Endothelial cell of umbilical vein (primary cell): Measurements from ENCODE around the gene SNED1. TPM values are rescaled to one million over a fixed set of nuclear protein-coding genes. Genes with fewer than 3 reads are reported as not detected.
A peak's percentile ranks its signal among the peaks of the same experiment; 100 is the strongest.

ENCODE experiments used
- BruUV-seq: library from RNA; stranded (reverse); fragments of 400-500 nt; replicated peaks from 2 replicates; lab custom pipeline; 2021; lab: Mats Ljungman, UMichigan
- CTCF ChIA-PET: fragments of 300-600, 350-600 bp; sonication (Branson Sonifier 250); formaldehyde crosslinking; loops from one replicate; lab custom pipeline; 2021; ENCODE audit warnings: antibody characterized with exemption, inconsistent platforms; lab: Charles Lee
- POLR2A ChIA-PET: fragments of 300-600, 350-600 bp; sonication (Branson Sonifier 250); formaldehyde crosslinking; loops from one replicate; lab custom pipeline; 2021; ENCODE audit warnings: antibody characterized with exemption, inconsistent platforms; lab: Charles Lee
- DNase-seq: peaks from one replicate; pipeline ENCODE4 v3.0.0-alpha.2; 2011; ENCODE audit warnings: low read depth, low spot score
- FAIRE-seq: peaks from 2 replicates; lab custom pipeline; 2011; peaks lifted over from hg19 to GRCh38; lab: Jason Lieb, UNC
- H2AFZ ChIP-seq: 2 replicates; pipeline ENCODE4 v1.6.0; 2012; ENCODE audit warnings: low read depth, low read length, control low read depth, inconsistent platforms
- H3K27ac ChIP-seq: 2 replicates; pipeline ENCODE4 v1.5.1; 2011; ENCODE audit warnings: low read depth, mild to moderate bottlenecking, control low read depth, low read length, moderate library complexity; ENCODE audit not compliant: insufficient read depth
- H3K27me3 ChIP-seq, 2 experiments: 2 replicates each; pipeline versions ENCODE4 v1.6.0 to v1.6.1; 2011; ENCODE audit warnings: low read length in 2 of 2, mixed read lengths in 1 of 2; ENCODE audit not compliant: control insufficient read depth in 2 of 2, insufficient read depth in 2 of 2
- H3K36me3 ChIP-seq, 2 experiments: 2 replicates in 1 of 2; 3 replicates in 1 of 2; pipeline ENCODE4 v1.5.1; 2011; ENCODE audit warnings: low read length in 2 of 2, mild to moderate bottlenecking in 1 of 2, moderate library complexity in 1 of 2; ENCODE audit not compliant: control insufficient read depth in 2 of 2, insufficient read depth in 2 of 2; ENCODE audit errors: extremely low read depth in 1 of 2
- H3K4me1 ChIP-seq: 3 replicates; pipeline ENCODE4 v1.5.1; 2011; ENCODE audit warnings: mild to moderate bottlenecking, low read length; ENCODE audit not compliant: control insufficient read depth, insufficient read depth; ENCODE audit errors: extremely low read depth
- H3K4me2 ChIP-seq: 2 replicates; pipeline ENCODE4 v1.6.1; 2011; ENCODE audit warnings: low read length, control low read depth, mixed read lengths; ENCODE audit not compliant: insufficient read depth
- H3K4me3 ChIP-seq, 3 experiments: fragments of 200-600 bp in 1 of 3; sonication (generic), shearing (Covaris generic) in 1 of 3; replicated peaks in 1 of 3; 2 replicates each; pipeline ENCODE4 v1.5.1; 2011 to 2016; ENCODE audit warnings: control low read depth in 3 of 3, low read length in 3 of 3, mild to moderate bottlenecking in 2 of 3, inconsistent platforms in 1 of 3, low read depth in 1 of 3, moderate library complexity in 1 of 3; ENCODE audit not compliant: insufficient read depth in 1 of 3
- H3K79me2 ChIP-seq: 2 replicates; pipeline ENCODE4 v1.6.0; 2012; ENCODE audit warnings: low read length, inconsistent platforms; ENCODE audit not compliant: control insufficient read depth, insufficient read depth
- H3K9ac ChIP-seq: replicated peaks from 2 replicates; pipeline ENCODE3; 2011; ENCODE audit warnings: low read length, control low read depth; ENCODE audit not compliant: insufficient read depth; ENCODE audit errors: extremely low read depth
- H3K9me1 ChIP-seq: replicated peaks from 3 replicates; pipeline ENCODE4 v1.6.0; 2011; ENCODE audit warnings: mild to moderate bottlenecking, low read length; ENCODE audit not compliant: control insufficient read depth, insufficient read depth; ENCODE audit errors: extremely low read depth
- H3K9me3 ChIP-seq: replicated peaks from 2 replicates; pipeline ENCODE4 v1.5.1; 2012; ENCODE audit warnings: low read length, inconsistent platforms; ENCODE audit not compliant: control insufficient read depth, insufficient read depth
- H4K20me1 ChIP-seq: replicated peaks from 2 replicates; pipeline ENCODE3; 2011; ENCODE audit warnings: mild to moderate bottlenecking, low read length; ENCODE audit not compliant: control insufficient read depth, insufficient read depth; ENCODE audit errors: extremely low read depth
- EZH2 ChIP-seq: IDR thresholded peaks from 2 replicates; pipeline ENCODE4 v1.6.1; 2012; ENCODE audit warnings: borderline replicate concordance, low read depth, mild to moderate bottlenecking, moderate library complexity, low read length, inconsistent platforms; ENCODE audit not compliant: severe bottlenecking
- FOS ChIP-seq: IDR thresholded peaks from 2 replicates; pipeline ENCODE4 v1.6.1; 2011; ENCODE audit warnings: mild to moderate bottlenecking, low read length, moderate library complexity, borderline replicate concordance; ENCODE audit not compliant: insufficient read depth
- GATA2 ChIP-seq: IDR thresholded peaks from 2 replicates; pipeline ENCODE4 v1.7.0; 2011; ENCODE audit warnings: low read depth, mild to moderate bottlenecking, moderate library complexity, mixed read lengths, low read length; ENCODE audit not compliant: insufficient read length, insufficient read depth
- JUN ChIP-seq: IDR thresholded peaks from 2 replicates; pipeline ENCODE4 v1.6.1; 2011; ENCODE audit warnings: borderline replicate concordance, low read depth; ENCODE audit not compliant: insufficient read length, insufficient read depth
- MAX ChIP-seq: IDR thresholded peaks from 2 replicates; pipeline ENCODE4 v1.6.1; 2011; ENCODE audit not compliant: insufficient read depth, insufficient read length
- MYC ChIP-seq: IDR thresholded peaks from one replicate; pipeline ENCODE4 v1.6.1; 2011; ENCODE audit warnings: mild to moderate bottlenecking, low read depth, low read length
- POLR2A ChIP-seq: IDR thresholded peaks from 2 replicates; pipeline ENCODE4 v1.6.1; 2012; ENCODE audit warnings: low read depth, mild to moderate bottlenecking, control low read depth, low read length
- POLR2AphosphoS5 ChIP-seq: IDR thresholded peaks from 2 replicates; pipeline ENCODE4 v1.6.1; 2012; ENCODE audit warnings: low read depth, mild to moderate bottlenecking, control low read depth, low read length, moderate library complexity; ENCODE audit not compliant: insufficient read depth
- dilution Hi-C: fragments of 300-500 bp; cut with MboI; formaldehyde crosslinking; loops from one replicate; pipeline ENCODE4 v1.15.0; 2019; ENCODE audit warnings: low sequenced_read_pairs; ENCODE audit not compliant: extremely low pct_ligation_motif_present
- intact Hi-C: fragments of 100-400 bp; cut with micrococcal nuclease; formaldehyde crosslinking; loops from one replicate; pipeline ENCODE4 v1.10.0; 2022
- polyA plus RNA-seq, 4 experiments: library from polyadenylated mRNA; depleted of rRNA in 3 of 4; stranded (reverse) in 3 of 4; unstranded in 1 of 4; fragments of >200 nt; gene quantifications; 2 replicates each; pipeline versions ENCODE4 v1.2.1 to v1.2.3, GENCODE V29; 2011 to 2012; ENCODE audit warnings: missing spikeins in 1 of 4
- total RNA-seq: library from RNA; stranded (reverse); gene quantifications from 2 replicates; pipeline ENCODE4 v1.2.3, GENCODE V29; 2021
- TF ChIP-seq, protein P1 (sequence below), 2 donors: IDR thresholded peaks; 1 replicate in 1 of 2; 2 replicates in 1 of 2; pipeline ENCODE4 v1.5.1; 2011; ENCODE audit warnings: low read length in 2 of 2, mild to moderate bottlenecking in 2 of 2, moderate library complexity in 2 of 2, control low read depth in 1 of 2, inconsistent platforms in 1 of 2, low read depth in 1 of 2; ENCODE audit not compliant: insufficient read depth in 1 of 2; ENCODE audit errors: extremely low read depth in 1 of 2

The SNED1 gene
- total and polyA plus RNA-seq, 2 donors (not counting 3 experiments of a cell fraction or from before 2014, with no cell fraction given) = 14.1 to 17.2 TPM

DNA sequence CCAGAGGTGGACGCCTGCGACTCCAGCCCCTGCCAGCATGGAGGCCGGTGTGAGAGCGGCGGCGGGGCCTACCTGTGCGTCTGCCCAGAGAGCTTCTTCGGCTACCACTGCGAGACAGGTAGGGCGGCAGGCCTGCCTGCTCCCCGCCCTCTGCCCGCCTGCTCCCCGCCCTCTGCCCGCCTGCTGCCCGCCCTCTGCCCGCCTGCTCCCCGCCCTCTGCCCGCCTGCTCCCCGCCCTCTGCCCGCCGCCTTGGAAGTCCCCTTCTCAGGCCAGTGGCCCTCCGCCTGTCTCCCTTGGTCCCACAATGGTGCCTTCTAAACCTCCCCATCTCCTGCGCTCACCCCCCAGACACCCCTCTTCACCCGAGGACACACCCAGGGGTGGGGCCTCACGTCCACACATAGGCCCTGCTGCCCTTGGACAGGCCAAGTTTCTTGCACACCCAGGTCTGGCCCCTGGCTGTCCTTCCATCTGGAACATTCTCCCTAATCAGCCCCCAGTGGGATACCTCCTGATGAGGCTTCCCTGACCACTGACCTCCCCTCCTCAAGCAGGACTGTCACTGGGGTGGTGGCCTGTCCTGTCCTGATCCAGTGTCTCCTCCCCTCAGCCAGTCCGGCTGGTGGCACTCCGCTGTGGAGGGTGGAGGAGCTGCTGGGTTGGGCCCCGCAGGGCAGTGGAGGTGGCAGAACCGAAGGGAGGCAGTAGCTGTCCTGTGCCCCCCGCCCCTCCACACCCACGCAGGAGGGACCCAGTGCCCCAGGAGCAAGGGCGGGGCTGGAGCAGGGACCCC, 65.8 kb downstream of the SNED1 start:
- intact Hi-C loops = no loop called here

More for the DNA sequence above, 65.8 kb downstream of the SNED1 start:
- Histone ChIP-seq H2AFZ (no peak overlapping the region), H3K4me1 (no peaks in the 10 kb centered on the region), H3K9me3 (no peaks in the 10 kb centered on the region), H3K9me1 (no peaks in the 10 kb centered on the region), H3K36me3 (no peaks in the 10 kb centered on the region), H3K79me2 (no peaks in the 10 kb centered on the region), H3K9ac (no peak overlapping the region), H3K27ac (no peak overlapping the region), H3K4me3 (no peak overlapping the region), H3K4me2 (no peak overlapping the region), H3K27me3 (no peaks in the 10 kb centered on the region), H4K20me1 (no peaks in the 10 kb centered on the region)
- ChIA-PET POLR2A (no interaction called here), CTCF (interaction anchor here (1.0 to 1.3 kb wide), 2 partner anchors 14 to 150 kb away, joined by 3 to 4 read pairs; no protein-coding TSS in a partner anchor)
- BruUV-seq = no TSS peak
- TF ChIP-seq EZH2 (no peak), GATA2 (no peak), POLR2A (no peak), MAX (no peak), FOS (no peak), POLR2AphosphoS5 (no peak), MYC (no peak), JUN (no peak)
- TF ChIP-seq, protein P1, sequence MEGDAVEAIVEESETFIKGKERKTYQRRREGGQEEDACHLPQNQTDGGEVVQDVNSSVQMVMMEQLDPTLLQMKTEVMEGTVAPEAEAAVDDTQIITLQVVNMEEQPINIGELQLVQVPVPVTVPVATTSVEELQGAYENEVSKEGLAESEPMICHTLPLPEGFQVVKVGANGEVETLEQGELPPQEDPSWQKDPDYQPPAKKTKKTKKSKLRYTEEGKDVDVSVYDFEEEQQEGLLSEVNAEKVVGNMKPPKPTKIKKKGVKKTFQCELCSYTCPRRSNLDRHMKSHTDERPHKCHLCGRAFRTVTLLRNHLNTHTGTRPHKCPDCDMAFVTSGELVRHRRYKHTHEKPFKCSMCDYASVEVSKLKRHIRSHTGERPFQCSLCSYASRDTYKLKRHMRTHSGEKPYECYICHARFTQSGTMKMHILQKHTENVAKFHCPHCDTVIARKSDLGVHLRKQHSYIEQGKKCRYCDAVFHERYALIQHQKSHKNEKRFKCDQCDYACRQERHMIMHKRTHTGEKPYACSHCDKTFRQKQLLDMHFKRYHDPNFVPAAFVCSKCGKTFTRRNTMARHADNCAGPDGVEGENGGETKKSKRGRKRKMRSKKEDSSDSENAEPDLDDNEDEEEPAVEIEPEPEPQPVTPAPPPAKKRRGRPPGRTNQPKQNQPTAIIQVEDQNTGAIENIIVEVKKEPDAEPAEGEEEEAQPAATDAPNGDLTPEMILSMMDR (IDR thresholded peaks at IDR 0.05; ENCODE audit: extremely low read depth in 1 of 2, insufficient read depth in 1 of 2, low read depth in 1 of 2, low read length in 2 of 2) = no peak
- dilution Hi-C loops = no loop called here
- FAIRE-seq = no peak
- peak; percentile 4 for DNase-seq
